Omental fat pad (tissue), 4 donors: ENCODE data around the gene SERPINA9. TPM values are rescaled to one million over a fixed set of nuclear protein-coding genes. Genes with fewer than 3 reads are reported as not detected.

Source experiments
- ATAC-seq: fragments of 150-250 bp; one replicate; pipeline ENCODE4 v1.9.1; 2016; ENCODE audit warnings: mild to moderate bottlenecking, moderate library complexity; ENCODE audit not compliant: low FRiP score
- DNase-seq: peaks from one replicate; pipeline ENCODE4 v3.0.0-alpha.2; 2019; ENCODE audit warnings: low spot score
- CTCF ChIP-seq, 3 donors: fragments of 450-650 bp; IDR thresholded peaks; one replicate each; pipeline ENCODE4 v1.5.1; 2016 to 2017; ENCODE audit warnings: antibody characterized with exemption in 3 of 3, mild to moderate bottlenecking in 3 of 3, moderate library complexity in 2 of 3
- total RNA-seq, 4 donors: library from RNA; depleted of rRNA; stranded (reverse); fragments of >200 nt; gene quantifications; one replicate each; pipeline ENCODE4 v1.1.0, GENCODE V29; 2016

SERPINA9 gene
- total RNA-seq, 4 donors from 2014 or later = not detected

DNA sequence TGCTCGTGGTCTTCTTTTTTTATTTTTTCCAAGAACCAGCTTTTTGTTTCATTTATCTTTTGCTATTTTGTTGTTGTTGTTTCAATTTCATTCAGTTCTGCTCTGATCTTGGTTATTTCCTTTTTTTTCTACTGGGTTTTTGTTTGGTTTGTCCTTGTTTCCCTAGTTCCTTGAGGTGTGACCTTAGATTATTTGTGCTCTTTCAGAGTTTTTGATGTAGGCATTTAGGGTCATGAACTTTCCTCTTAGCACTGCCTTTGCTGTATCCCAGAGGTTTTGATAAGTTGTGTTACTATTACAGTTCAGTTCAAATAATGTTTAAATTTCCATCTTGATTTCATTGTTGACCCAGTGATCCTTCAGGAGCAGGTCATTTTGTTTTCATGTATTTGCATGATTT is 20.1 kb downstream of the SERPINA9 start:
- no peak for ATAC-seq
- no peak for DNase-seq

GRCh38 chr14:94451826-94452225 is 24.2 kb downstream of the SERPINA9 start:
- ATAC-seq = no peak
- no peak for TF ChIP-seq CTCF (IDR thresholded peaks at IDR 0.05)
- no peak for DNase-seq

More for the DNA sequence above, 20.1 kb downstream of the SERPINA9 start:
- no peak for TF ChIP-seq CTCF (IDR thresholded peaks at IDR 0.05)

DNA sequence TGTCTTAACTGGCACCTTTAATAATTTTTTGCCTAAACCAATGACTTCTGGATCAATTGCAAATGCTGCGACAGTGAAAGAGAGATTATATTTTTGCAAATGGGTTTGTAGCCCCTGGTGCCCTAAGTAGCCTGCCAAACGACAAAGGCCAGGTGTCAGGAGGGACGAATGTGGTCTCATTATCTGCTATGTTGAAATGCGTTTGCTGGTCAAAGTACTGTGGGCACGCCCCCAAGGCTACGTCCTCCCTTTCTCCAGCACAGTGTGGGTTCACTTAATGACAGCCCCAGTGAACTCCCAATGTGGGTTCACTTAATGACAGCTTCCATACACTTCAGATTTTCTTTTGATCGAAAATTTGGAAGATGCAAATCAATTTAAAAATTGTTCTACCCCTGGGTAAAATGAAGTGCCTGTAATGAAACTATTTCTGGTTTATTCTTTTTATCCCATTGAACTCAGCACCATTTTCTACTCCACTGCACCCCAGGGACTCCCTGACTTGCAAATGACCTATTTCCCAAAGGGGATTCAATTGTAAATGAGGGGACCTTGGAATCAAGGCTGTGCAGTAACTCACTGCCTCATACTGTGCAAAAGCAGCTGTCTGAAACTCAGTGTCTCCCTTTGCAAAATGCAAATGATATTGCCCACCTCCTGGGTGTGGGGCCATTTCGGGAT is 24.8 kb downstream of the SERPINA9 start:
- DNase-seq (no peak), ATAC-seq (no peak)
- no peak for TF ChIP-seq CTCF (IDR thresholded peaks at IDR 0.05)

GRCh38 chr14:94450722-94451090 is 25.3 kb downstream of the SERPINA9 start:
- no peak for DNase-seq
- ATAC-seq = no peak
- no peak for TF ChIP-seq CTCF (IDR thresholded peaks at IDR 0.05)

DNA sequence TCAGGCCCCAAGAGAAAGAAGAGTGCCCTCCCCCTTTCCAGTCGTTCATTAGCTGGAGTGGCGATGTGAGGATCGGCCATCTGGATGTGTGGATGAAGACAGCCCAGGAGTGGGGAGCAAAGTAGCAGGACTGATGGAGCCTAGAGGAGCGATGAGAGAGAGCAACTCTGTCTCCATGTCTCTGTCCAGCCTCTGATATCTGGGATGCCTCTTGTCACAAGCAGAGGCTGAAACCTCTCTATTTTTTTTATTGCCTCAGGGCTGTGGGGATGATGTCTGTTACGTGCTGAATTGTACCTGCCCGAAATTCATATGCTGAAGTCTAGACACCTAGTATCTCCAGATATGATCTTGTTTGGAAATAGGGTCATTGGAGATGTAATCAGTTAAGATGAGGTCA is 26.1 kb downstream of the SERPINA9 start:
- ATAC-seq (no peak), DNase-seq (no peak)
- TF ChIP-seq CTCF (IDR thresholded peaks at IDR 0.05) = no peak

DNA sequence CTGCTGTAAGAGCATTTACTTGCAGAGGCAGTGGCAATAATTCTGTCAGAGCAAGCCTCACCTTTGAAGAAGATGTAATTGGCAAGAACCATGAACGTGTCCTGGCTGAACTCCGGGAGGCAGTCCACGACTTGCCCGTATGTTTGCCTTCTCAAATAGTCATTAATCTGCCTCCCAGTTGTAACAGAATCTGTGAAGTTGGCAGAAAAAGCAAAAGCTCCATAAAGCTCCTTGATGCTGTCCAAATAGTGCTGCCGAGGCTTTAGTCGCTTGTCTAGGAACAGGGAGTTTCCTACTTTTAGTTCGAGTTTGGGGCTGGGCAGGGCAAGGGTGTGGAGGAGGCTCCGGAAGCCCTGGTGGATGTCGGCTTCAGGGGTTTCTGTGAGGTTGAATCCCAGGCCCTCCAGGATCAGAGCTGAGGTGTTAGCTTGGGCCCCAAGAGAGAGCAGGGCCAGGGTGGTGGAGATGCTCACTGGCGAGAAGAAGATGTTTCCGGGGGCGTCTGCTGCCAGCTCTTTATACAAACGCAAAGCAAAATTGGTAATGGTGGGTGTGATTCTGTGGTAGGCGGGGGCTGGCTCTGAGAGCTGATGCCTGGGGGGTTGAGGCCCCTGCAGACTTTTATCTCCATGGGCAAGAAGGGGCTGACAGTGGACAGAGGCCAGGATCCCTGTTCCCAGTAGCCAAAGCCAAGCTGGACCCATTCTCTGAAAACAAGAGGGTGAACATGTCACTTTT is 27.8 kb downstream of the SERPINA9 start:
- ATAC-seq (no peak), DNase-seq (no peak)
- no peak for TF ChIP-seq CTCF (IDR thresholded peaks at IDR 0.05)

DNA sequence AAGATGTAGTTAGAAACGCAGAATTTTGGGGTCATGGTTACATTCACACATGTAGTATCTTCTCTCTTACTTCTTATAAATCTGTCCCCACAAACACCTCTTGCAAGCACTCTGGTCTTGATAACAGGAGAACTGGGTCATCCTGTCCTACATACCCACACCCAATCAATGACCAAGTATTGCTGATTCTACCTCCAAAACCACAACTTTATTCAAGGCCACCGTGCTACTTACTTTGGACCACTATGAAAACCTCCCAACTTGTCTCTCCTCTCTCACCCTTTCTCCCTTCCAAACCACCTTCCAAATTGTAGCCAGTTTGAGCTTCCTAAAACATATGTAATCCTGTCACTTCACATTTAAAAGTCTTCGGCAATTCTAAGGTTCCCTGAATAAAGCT is 28.8 kb downstream of the SERPINA9 start:
- ATAC-seq (no peak), DNase-seq (no peak)
- no peak for TF ChIP-seq CTCF (IDR thresholded peaks at IDR 0.05)
